ENCODE results near the gene CCL1.

GRCh38 chr17:34311291-34311690 lies 51.7 kb downstream of the CCL1 start:
- no peak for TF ChIP-seq EZH2phosphoT487 (IDR thresholded peaks at IDR 0.05; ENCODE audit: unreplicated experiment)
- TF ChIP-seq JUNB (IDR thresholded peaks at IDR 0.05; ENCODE audit: unreplicated experiment): no peak
- no peak for TF ChIP-seq REST (IDR thresholded peaks at IDR 0.05; ENCODE audit: unreplicated experiment)
- TF ChIP-seq CTCF (conservative IDR thresholded peaks at IDR 0.05; ENCODE audit: low read depth in 2 of 2): no peak
- TF ChIP-seq ETS1 (IDR thresholded peaks at IDR 0.05): no peak
- no peak for TF ChIP-seq EZH2 (IDR thresholded peaks at IDR 0.05; ENCODE audit: low read depth, unreplicated experiment)
- no peak for TF ChIP-seq POLR2AphosphoS5 (IDR thresholded peaks at IDR 0.05; ENCODE audit: low read depth)
- TF ChIP-seq STAT1 (IDR thresholded peaks at IDR 0.05; ENCODE audit: unreplicated experiment): no peak
- TF ChIP-seq CREB1 (CRISPR knock-in tag; IDR thresholded peaks at IDR 0.05; ENCODE audit: low read depth): no peak
